HCT116 (cell line): ENCODE results near the gene C12orf75. TPM values are rescaled to one million over a fixed set of nuclear protein-coding genes. Genes with fewer than 3 reads are reported as not detected.
"Not testable (repeated sequence)": the region's sequence is repeated elsewhere in the genome, so short reads cannot be mapped to it uniquely, and the experiment has no call there.

Source experiments
- ATAC-seq: fragments of 200-7000 bp; cut with Tn5 transposase; 2 replicates; pipeline ENCODE4 v1.9.1; 2020; ENCODE audit warnings: mild to moderate bottlenecking, moderate library complexity
- BruUV-seq: library from RNA; stranded (reverse); fragments of 400-500 nt; replicated peaks from 2 replicates; lab custom pipeline; 2021; lab: Mats Ljungman, UMichigan
- CTCF ChIA-PET: fragments of 300-600 bp; sonication (Branson Sonifier 250); formaldehyde crosslinking; loops from one replicate; lab custom pipeline; 2021; ENCODE audit warnings: antibody characterized with exemption; lab: Charles Lee
- POLR2A ChIA-PET: fragments of 300-600, 350-600 bp; sonication (Branson Sonifier 250); formaldehyde crosslinking; loops from one replicate; lab custom pipeline; 2021; ENCODE audit warnings: antibody characterized with exemption; lab: Charles Lee
- RAD21 ChIA-PET, 2 experiments: fragments of 300-600 bp; sonication (Branson Sonifier 250); formaldehyde crosslinking; loops; one replicate each; lab custom pipeline; 2023; ENCODE audit warnings: low total read pairs in 2 of 2; ENCODE audit not compliant: uncharacterized antibody in 2 of 2, unreplicated experiment in 2 of 2, low non-redundant PET in 1 of 2; lab: Charles Lee
- DNase-seq: peaks from one replicate; pipeline ENCODE4 v3.0.0-alpha.2; 2010; ENCODE audit warnings: low read depth, low spot score
- H2AFZ ChIP-seq: fragments of 200-600 bp; shearing (Covaris generic), sonication (generic); 2 replicates; pipeline ENCODE4 v1.6.1; 2017; ENCODE audit warnings: low read depth, mixed run types, mixed read lengths, antibody characterized with exemption, low read length; ENCODE audit not compliant: poor library complexity, severe bottlenecking
- H3K27ac ChIP-seq: 2 replicates; pipeline ENCODE4 v1.5.1; 2012; ENCODE audit warnings: low read depth, low read length
- H3K27me3 ChIP-seq: fragments of 200-600 bp; sonication (generic); 2 replicates; pipeline ENCODE4 v1.6.1; 2016; ENCODE audit warnings: mixed run types, low read length, mixed read lengths; ENCODE audit not compliant: insufficient read depth
- H3K36me3 ChIP-seq, 2 experiments: fragments of 200-500 bp in 1 of 2; fragments of 200-600 bp in 1 of 2; sonication (Bioruptor generic) in 1 of 2; sonication (generic) in 1 of 2; 2 replicates each; pipeline versions ENCODE4 v1.5.1 to v1.6.1; 2014 to 2016; ENCODE audit warnings: low read length in 2 of 2, inconsistent platforms in 1 of 2, mixed read lengths in 1 of 2, mixed run types in 1 of 2; ENCODE audit not compliant: insufficient read depth in 2 of 2, control insufficient read depth in 1 of 2
- H3K4me1 ChIP-seq, 2 experiments: fragments of 200-600 bp in 1 of 2; sonication (generic) in 1 of 2; 2 replicates each; pipeline versions ENCODE4 v1.5.1 to v1.6.1; 2012 to 2017; ENCODE audit warnings: low read length in 2 of 2, inconsistent platforms in 1 of 2, mild to moderate bottlenecking in 1 of 2, mixed read lengths in 1 of 2, mixed run types in 1 of 2, moderate library complexity in 1 of 2; ENCODE audit not compliant: insufficient read depth in 2 of 2, control insufficient read depth in 1 of 2
- H3K4me2 ChIP-seq: fragments of 200-600 bp; sonication (generic); 2 replicates; pipeline ENCODE4 v1.6.1; 2017; ENCODE audit warnings: mixed run types, low read length, mixed read lengths
- H3K4me3 ChIP-seq, 2 experiments: fragments of 200-600 bp in 1 of 2; sonication (generic) in 1 of 2; replicated peaks in 1 of 2; 2 replicates each; pipeline ENCODE4 v1.5.1; 2011 to 2016; ENCODE audit warnings: low read length in 2 of 2, control low read depth in 1 of 2, low read depth in 1 of 2, mild to moderate bottlenecking in 1 of 2, mixed read lengths in 1 of 2, mixed run types in 1 of 2
- H3K79me2 ChIP-seq: fragments of 200-600 bp; sonication (generic); 2 replicates; pipeline ENCODE4 v1.6.1; 2017; ENCODE audit warnings: mild to moderate bottlenecking, mixed run types, low read length, moderate library complexity, mixed read lengths; ENCODE audit not compliant: insufficient read depth
- H3K9ac ChIP-seq: fragments of 200-600 bp; sonication (generic); 2 replicates; pipeline ENCODE4 v1.6.1; 2016; ENCODE audit warnings: low read length, mixed read lengths
- H3K9me2 ChIP-seq: fragments of 200-600 bp; sonication (generic), shearing (Covaris generic); 2 replicates; pipeline ENCODE4 v1.6.1; 2017; ENCODE audit warnings: mixed run types, mild to moderate bottlenecking, moderate library complexity; ENCODE audit not compliant: insufficient read depth
- H3K9me3 ChIP-seq, 2 experiments: fragments of 200-500 bp in 1 of 2; fragments of 200-600 bp in 1 of 2; sonication (Bioruptor generic) in 1 of 2; sonication (generic) in 1 of 2; 2 replicates each; pipeline ENCODE4 v1.6.1; 2014 to 2017; ENCODE audit warnings: low read length in 2 of 2, mixed read lengths in 2 of 2, inconsistent platforms in 1 of 2, low read depth in 1 of 2, mild to moderate bottlenecking in 1 of 2, mixed run types in 1 of 2, moderate library complexity in 1 of 2; ENCODE audit not compliant: control insufficient read depth in 1 of 2, insufficient read depth in 1 of 2
- H4K20me1 ChIP-seq: fragments of 200-600 bp; sonication (generic), shearing (Covaris generic); 2 replicates; pipeline ENCODE4 v1.6.1; 2017; ENCODE audit warnings: mixed run types, mild to moderate bottlenecking, moderate library complexity; ENCODE audit not compliant: insufficient read depth
- CBX3 ChIP-seq: IDR thresholded peaks from 2 replicates; pipeline ENCODE4 v1.6.1; 2012; ENCODE audit warnings: low read depth
- CEBPB ChIP-seq: IDR thresholded peaks from 2 replicates; pipeline ENCODE4 v1.6.1; 2012; ENCODE audit warnings: low read depth
- ELF1 ChIP-seq: IDR thresholded peaks from 2 replicates; pipeline ENCODE4 v1.6.1; 2012; ENCODE audit warnings: low read depth, borderline replicate concordance
- EZH2 ChIP-seq: fragments of 200-600 bp; sonication (generic); IDR thresholded peaks from 2 replicates; pipeline ENCODE4 v1.6.1; 2017; ENCODE audit warnings: antibody characterized with exemption, mixed run types
- JUND ChIP-seq: IDR thresholded peaks from 2 replicates; pipeline ENCODE4 v1.6.1; 2012
- POLR2AphosphoS5 ChIP-seq: IDR thresholded peaks from 2 replicates; pipeline ENCODE4 v1.6.1; 2011; ENCODE audit warnings: mild to moderate bottlenecking, low read depth, low read length, moderate library complexity
- SP1 ChIP-seq: IDR thresholded peaks from 2 replicates; pipeline ENCODE4 v1.6.1; 2012; ENCODE audit warnings: low read depth
- SRF ChIP-seq: IDR thresholded peaks from 2 replicates; pipeline ENCODE4 v1.6.1; 2012; ENCODE audit warnings: low read depth
- TCF7L2 ChIP-seq: IDR thresholded peaks from 2 replicates; pipeline ENCODE4 v1.7.0; 2011; ENCODE audit warnings: borderline replicate concordance, inconsistent platforms; ENCODE audit not compliant: insufficient read depth, insufficient read length; ENCODE audit errors: extremely low read depth
- YY1 ChIP-seq: IDR thresholded peaks from 2 replicates; pipeline ENCODE4 v1.6.1; 2011; ENCODE audit warnings: low read length, low read depth, moderate library complexity, mild to moderate bottlenecking; ENCODE audit not compliant: insufficient replicate concordance; ENCODE audit errors: extremely low read depth
- ZFX ChIP-seq: fragments of 450-650 bp; IDR thresholded peaks from 2 replicates; pipeline ENCODE4 v1.6.1; 2017
- ZNF274 ChIP-seq: fragments of 200-500 bp; sonication (Bioruptor generic); IDR thresholded peaks from 2 replicates; pipeline ENCODE4 v1.6.1; 2014; ENCODE audit warnings: mild to moderate bottlenecking, low read depth, low read length, inconsistent platforms
- intact Hi-C: fragments of 100-400 bp; cut with micrococcal nuclease; formaldehyde crosslinking; loops from 2 replicates; pipeline ENCODE4 v1.10.0; 2022
- total RNA-seq: library from RNA; stranded (reverse); gene quantifications from one replicate; pipeline ENCODE4 v1.2.1, GENCODE V29; 2021; ENCODE audit not compliant: unreplicated experiment
- TF ChIP-seq, protein P1 (sequence below): IDR thresholded peaks from 2 replicates; pipeline ENCODE4 v1.6.1; 2012
- TF ChIP-seq, protein P2 (sequence below): IDR thresholded peaks from 2 replicates; pipeline ENCODE4 v1.6.1; 2012

C12orf75 gene
- total RNA-seq, 1 experiment from 2014 or later: 81.0 TPM

DNA sequence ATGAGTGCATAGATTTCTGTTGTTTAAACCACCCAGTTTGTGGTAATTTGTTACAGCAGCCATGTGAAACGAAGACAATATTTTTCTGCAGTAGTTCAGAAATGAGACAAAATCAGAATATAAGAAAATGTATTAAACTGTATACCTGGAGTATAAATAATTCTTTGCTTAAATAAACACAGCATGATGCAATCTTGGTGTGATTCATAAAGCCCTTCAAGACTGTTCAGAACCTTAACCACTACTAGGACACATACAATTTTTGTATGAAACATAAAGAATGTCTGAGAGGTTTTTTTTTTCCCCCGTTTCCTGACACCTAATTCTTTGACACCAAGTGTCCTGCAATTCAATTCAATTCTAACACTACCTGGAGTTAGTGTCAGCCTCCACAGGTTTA, 10.5 kb downstream of the C12orf75 start:
- H3K9me3 ChIP-seq: peaks cover 4 to 5% of the 10 kb centered on the region in 2 experiments; a peak in 1 of 4 replicates
- H3K4me2 ChIP-seq: no peak overlapping the region
- no peaks in the 10 kb centered on the region for H3K4me1 ChIP-seq
- ATAC-seq (no peak), DNase-seq (no peak)
- peaks cover 26% of the 10 kb centered on the region for H3K79me2 ChIP-seq
- BruUV-seq: no TSS peak
- no peak overlapping the region for H3K9ac ChIP-seq
- no peaks in the 10 kb centered on the region for H3K36me3 ChIP-seq
- TF ChIP-seq ELF1 (no peak), CEBPB (no peak), CBX3 (no peak), YY1 (no peak), TCF7L2 (no peak), POLR2AphosphoS5 (no peak), EZH2 (no peak), SRF (no peak), ZNF274 (no peak), ZFX (no peak), JUND (no peak), SP1 (no peak)
- TF ChIP-seq, protein P1, sequence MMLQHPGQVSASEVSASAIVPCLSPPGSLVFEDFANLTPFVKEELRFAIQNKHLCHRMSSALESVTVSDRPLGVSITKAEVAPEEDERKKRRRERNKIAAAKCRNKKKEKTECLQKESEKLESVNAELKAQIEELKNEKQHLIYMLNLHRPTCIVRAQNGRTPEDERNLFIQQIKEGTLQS: no peak
- TF ChIP-seq, protein P2, sequence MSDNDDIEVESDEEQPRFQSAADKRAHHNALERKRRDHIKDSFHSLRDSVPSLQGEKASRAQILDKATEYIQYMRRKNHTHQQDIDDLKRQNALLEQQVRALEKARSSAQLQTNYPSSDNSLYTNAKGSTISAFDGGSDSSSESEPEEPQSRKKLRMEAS: no peak
- CTCF ChIA-PET: no interaction called here
- RAD21 ChIA-PET: no interaction called here
- POLR2A ChIA-PET: no interaction called here
- no peaks in the 10 kb centered on the region for H4K20me1 ChIP-seq
- H3K4me3 ChIP-seq: no peak overlapping the region
- no peaks in the 10 kb centered on the region; the same call in 1 of the 2 replicates for H3K9me2 ChIP-seq
- H3K27me3 ChIP-seq: no peaks in the 10 kb centered on the region
- no peak overlapping the region for H3K27ac ChIP-seq
- no peak overlapping the region for H2AFZ ChIP-seq
- intact Hi-C loops: no loop called here

DNA sequence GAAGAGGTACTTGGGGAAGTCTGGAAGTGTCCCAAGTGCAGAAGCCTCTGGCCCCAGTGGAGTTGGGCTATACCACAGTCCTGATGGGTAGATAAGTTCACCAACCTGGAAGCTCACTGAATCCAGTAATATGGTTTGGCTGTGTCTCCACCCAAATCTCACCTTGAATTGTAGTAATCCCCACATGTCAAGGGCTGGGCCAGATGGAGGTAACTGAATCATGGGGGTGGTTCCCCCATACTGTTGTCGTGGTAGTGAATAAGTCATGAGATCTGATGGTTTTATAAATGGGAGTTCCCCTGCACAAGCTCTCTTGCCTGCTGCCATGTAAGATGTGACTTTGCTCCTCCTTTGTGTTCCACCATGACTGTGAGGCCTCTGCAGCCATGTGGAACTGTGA, 11.1 kb downstream of the C12orf75 start:
- H3K9me3 ChIP-seq, DNase-seq, H4K20me1 ChIP-seq, H3K27ac ChIP-seq, H3K9me2 ChIP-seq, H3K4me2 ChIP-seq, H3K4me3 ChIP-seq, H3K4me1 ChIP-seq, H3K27me3 ChIP-seq, intact Hi-C loops, H3K36me3 ChIP-seq, POLR2A ChIA-PET, BruUV-seq, ATAC-seq, H3K9ac ChIP-seq, RAD21 ChIA-PET, H2AFZ ChIP-seq, CTCF ChIA-PET: not testable (repeated sequence)
- peaks cover 20% of the 10 kb centered on the region for H3K79me2 ChIP-seq
